GM19043 (cell line): ENCODE data around the gene AFAP1L2.
A peak's percentile ranks its signal among the peaks of the same experiment; 100 is the strongest.

Experiments
- ATAC-seq: cut with Tn5 transposase; IDR thresholded peaks from one replicate; pipeline ENCODE4 v1.9.1; 2021; ENCODE audit warnings: low read depth; ENCODE audit not compliant: unreplicated experiment

Gene AFAP1L2

DNA sequence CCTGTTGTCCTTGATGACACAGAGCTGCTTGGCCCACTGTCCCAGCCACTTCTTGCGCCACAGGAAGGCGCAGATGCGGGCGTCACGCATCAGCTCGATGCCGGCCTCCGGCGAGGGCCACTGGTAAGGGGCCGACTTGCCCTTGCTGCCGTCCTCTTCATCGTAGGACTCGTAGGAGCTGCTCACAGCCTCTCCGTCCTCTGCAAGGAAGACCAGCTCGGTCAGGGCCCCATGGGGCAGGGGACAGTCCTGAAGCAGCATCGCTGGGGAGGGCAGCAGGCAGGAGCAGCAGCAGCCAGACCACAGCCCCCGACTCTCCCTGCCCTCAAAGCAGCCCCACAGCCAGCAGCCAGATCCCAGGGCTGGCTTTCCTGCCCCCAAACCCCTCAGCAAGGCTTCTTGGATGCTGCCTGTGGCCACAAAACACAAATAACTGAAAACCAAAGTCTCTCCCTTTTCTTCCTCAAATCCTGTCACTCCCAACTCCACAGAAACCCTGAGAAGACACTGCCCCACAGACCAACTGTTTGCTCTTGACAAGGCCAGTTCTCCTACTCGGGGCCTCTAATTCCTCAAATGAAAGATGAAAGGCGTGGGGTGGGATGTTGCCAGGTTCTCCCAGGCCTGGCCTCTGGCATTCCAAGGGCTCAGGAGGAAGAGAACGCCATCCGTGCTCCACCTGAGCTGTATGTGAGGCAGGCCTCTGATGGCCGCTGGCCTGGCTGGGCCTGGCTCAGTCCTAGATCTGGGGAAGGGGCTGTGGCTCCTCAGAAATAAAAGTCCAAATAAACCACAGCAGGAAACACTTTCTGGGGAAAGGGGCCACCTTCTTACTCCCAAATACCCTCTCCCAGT, 88.5 kb downstream of the AFAP1L2 start:
- ATAC-seq, result no peak

DNA sequence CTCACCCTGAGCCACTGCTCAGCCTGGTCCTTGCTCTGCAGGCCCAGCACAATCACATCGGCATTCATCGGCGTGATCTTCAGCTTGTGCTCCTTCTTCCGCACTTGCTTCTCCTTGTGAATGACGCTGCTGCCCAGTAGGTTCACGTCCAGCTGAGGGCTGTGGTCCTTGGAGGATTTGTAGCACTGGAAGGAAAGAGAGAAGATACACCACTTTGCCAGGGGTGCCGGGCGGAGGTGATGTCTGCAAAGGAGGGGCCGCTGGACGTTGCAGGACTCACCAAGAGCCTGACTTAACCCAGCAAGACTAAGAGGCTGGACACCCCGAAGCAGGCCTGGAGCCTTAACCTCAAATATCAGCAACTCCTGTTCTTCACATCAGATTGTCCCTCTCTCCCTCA, 90.4 kb downstream of the AFAP1L2 start:
- no peak for ATAC-seq

DNA sequence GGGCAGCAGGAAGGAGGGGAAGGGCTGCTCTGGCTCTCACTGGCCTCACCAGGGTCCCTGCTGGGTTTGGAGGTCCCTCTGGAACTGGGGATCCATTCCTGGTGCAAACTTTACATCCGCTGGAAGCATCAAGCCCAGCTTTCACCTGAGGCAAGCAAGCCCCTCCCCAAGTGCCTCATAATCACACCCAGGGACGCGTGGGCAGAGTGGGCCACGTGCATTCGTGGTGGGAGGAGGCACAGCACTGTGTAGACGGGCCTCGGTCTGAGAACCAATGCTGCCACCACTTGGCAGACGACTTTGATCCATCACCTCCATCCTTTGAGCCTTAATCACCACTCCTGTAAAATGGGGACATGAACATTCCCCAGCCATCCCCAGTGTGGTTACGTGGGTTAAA, 91.2 kb downstream of the AFAP1L2 start:
- ATAC-seq, result no peak

DNA sequence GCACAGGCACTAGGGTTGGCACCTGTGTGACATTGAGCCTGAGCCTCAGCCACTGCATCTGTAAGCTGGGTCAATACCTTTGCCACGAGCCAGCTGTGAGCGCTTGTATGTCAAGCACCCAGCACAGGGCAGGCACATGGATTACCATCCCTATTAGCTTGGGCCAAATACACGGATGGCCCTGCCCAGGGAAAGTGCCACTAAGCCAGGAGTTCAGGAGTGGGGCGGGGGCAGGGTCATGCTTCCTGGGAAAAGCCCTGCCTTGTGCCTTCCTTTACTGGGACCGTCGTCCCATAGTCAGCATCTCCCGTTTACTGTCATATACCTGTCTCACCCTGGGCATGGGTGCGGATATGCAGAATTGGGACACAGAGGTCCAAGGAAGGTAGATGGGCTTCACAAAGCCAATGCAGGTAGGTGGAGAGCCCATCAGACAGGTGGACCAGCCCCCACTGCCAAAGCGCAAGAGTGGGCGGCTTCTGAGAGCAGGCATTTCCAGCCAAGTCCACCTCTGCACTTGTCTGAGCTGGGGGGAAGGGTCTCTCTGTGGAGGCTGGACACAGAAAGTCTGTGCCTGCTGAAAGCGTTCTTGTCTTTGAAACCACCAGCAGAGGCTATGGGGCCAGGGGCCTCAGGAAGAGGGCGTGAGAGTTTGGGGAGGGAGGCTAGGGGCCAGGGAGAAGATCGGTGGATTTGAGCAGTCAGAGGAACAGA, 92.6 kb downstream of the AFAP1L2 start:
- ATAC-seq, result no peak

DNA sequence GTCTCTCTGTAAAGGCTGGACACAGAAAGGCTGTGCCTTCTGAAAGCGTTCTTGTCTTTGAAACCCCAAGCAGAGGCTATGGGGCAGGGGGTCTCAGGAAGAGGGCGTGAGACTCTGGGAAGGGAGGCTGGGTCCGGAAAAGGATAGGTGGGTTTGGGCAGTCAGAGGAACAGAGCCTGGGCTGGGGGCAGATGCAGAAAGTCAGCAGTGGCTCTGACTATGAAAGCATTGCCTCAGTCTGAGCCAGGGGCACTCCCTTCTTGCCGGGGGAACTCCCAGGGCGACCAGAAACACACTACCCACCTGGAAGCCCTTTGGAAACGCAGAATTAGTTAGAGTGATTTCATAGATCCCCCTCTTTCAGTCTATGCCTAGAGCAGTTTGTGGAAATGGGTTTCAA, 93.3 kb downstream of the AFAP1L2 start:
- no peak for ATAC-seq

DNA sequence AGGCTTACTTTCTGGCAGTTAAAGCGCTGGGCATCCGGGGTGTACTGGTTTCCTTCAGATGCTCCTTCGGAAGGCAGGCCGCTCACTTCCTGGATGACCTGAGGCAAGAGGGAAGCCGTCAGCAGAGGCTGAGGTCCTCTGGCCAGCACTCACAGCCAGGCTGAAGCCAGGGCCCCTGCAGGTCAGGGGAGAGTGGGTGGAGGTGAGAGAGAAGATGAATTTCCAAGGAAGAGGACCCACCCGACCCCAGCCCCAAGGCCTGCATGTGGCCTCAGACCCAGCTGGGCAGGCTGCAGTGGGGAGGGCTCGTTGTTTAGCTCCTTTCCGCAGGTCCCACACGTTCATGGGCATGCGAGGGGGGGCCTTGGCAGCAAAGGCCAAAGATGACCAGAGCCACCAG, 94.0 kb downstream of the AFAP1L2 start:
- ATAC-seq, result no peak

DNA sequence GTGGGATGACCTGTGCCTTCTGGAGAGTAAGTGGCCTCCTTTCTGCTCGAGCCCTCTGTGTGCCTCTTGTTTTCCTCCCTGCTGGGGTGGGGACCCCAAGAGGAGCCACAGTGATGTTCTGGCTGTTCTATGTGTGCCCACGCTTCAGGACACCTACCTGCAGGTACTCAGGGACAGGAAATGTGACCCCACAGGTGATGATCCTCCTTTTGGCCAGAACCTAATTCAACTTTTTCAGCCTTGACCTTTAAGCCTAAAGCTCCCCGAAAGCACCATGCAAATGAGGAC, 95.0 kb downstream of the AFAP1L2 start:
- no peak for ATAC-seq

DNA sequence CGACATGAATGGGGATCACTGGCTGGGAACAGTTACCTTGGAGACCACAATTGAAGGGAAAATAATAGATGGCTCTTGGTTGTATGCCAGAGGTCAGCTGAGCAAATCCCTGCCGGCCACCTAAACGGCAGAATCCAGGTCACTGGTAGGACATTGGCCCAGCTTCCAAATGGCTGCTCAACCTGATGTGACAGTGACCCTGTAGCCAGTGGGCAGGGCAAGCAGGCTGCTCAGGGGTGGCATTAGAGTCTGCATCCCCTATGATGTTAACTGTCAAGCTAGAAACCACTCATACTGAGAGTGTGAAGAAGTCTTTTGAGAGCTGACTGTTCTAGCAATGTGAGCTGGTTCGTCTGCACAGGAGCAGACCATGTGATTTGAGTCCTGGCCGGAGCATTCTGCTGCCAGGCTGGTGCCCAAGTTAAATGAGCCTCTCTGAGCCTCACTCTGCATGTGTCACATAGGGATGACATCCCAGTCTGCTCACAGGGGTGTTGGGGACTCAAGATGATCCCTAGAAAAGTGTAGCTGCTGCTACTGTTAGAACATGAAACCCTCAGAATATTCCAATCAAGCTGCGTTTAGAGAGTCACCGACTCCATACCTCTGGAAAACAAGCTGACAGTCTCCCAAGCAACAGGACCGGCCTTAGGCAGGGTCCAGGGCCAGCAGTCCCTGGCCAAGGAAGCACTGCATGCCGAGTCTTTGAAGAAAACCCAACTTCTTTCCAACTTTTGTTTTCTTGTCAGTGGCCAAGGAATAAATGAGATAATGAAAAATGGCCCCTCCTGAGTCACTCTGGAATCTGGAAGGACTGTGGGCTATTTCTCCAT, 95.6 kb downstream of the AFAP1L2 start:
- no peak for ATAC-seq

DNA sequence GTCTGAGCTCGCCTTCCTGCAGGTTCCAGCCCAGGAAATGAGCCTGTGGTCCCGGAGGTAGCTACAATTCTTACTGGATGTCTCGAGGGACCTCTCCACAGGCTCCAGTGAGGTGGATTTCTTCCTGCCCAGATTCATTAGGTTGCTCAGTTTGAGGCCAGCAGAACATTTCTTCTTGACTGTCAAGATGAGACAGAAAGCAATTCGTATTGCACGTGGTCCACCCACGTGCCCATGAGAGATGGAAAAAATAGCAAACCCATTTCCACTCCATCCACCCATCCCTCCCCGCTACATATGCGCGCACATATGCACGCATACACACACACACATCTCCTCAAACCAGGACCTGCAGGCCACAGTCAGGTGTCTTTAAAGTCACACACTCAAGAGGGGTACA, 96.6 kb downstream of the AFAP1L2 start:
- no peak for ATAC-seq

DNA sequence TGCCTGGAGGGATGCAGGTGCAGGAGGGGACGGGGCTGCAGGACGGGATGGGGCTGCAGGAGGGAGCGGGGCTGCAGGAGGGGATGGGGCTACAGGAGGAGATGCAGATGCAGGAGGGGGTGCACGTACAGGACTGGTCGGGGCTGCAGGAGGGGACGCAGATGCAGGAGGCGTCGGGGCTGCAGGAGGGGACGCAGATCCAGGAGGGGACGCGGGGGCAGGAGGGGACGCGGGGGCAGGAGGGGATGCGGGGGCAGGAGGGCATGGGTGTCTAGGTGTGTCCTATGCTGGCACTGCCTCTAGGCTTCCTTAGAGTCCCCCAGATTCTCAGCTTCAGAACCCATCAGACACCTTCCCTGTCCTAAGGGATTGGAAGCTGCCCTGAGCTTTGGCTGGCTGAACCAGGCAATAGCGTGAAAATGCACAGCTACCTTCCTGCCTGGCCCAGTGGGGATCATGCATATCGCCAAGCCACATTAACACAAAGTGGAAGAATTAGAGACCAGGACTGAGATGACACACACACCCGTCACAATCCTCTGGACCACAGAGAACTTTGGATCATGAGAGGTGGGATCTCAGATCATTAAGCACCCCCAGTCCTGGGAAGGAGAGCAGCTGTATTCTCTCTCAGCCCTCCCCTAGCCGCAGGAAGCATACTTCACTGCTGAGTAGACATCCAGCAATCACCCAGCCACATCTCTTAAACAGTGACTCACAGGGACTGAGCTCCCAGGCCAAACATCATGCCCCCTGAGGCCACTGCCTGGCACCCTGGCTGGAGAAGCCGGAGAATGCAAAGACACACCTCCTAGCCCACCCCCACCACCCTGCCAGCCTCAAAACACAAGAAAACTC, 98.0 kb downstream of the AFAP1L2 start:
- no peak for ATAC-seq

DNA sequence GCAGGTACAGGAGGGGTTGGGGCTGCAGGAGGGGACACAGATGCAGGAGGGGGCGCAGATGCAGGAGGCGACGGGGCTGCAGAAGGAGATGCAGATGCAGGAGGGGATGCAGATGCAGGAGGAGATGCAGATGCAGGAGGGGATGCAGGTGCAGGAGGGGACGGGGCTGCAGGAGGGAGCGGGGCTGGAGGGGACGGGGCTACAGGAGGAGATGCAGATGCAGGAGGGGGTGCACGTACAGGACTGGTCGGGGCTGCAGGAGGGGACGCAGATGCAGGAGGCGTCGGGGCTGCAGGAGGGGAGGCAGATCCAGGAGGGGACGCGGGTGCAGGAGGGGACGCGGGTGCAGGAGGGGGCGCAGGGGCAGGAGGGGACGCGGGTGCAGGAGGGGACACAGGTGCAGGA, 98.8 kb downstream of the AFAP1L2 start:
- ATAC-seq, result no peak

DNA sequence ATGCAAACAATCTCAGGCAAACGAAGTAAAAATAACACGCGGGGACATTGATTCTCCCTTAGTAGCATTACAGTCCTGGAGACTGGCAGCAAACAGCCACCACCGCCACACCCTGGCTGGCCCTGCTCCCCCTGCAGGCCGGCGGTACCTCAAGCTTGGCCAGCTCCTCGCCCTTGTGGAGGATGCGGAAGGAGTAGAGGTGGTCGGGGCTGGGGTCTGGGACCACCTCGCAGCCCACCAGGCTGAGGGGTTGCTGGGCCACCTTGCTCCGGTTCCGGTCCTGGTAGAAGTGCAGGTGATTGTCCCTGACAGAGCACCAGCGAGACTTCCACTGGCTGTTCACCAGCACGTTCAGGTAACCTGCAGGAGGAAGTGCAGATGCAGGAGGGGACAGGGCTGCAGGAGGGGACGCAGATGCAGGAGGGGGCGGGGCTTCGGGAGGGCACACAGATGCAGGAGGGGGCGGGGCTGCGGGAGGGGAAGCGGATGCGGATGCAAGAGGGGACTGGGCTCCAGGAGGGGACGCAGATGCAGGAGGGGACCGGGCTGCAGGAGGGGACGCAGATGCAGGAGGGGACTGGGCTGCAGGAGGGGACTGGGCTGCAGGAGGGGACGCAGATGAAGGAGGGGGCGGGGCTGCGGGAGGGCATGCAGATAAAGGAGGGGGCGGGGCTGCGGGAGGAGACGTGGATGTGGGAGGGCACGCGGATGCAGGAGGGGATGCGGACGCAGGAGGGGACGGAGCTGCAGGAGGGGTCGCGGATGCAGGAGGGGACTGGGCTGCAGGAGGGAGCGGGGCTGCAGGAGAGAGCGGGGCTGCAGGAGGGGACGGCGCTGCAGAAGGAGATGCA, 99.5 kb downstream of the AFAP1L2 start:
- peak; percentile 66 for ATAC-seq

DNA sequence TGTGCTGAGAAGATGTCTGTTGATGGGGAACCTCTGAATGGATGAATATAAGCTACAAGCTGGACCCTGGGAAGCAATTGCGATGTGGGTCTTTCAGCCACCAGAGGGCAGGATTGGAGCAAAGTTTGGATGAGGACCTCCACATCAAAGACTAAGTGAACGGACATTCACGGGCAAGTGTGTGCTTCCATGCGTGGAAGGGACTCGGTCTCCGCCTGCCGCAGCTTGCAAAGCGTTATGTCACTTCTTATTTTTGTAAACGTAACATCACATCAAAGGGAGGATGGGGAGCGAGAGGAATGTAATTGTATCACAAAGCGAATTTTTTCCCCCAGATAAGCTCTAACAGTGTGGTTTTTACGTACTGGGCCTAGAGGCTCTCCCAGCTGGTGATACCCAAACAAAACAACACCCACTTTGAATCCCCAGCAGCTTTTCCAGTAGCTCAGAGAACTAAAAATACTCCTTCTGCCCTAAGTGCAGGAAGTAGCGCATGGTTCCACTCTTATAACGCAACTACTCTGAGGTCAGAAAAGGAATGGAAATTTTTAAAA, 100.2 kb downstream of the AFAP1L2 start:
- ATAC-seq, result peak; percentile 80

DNA sequence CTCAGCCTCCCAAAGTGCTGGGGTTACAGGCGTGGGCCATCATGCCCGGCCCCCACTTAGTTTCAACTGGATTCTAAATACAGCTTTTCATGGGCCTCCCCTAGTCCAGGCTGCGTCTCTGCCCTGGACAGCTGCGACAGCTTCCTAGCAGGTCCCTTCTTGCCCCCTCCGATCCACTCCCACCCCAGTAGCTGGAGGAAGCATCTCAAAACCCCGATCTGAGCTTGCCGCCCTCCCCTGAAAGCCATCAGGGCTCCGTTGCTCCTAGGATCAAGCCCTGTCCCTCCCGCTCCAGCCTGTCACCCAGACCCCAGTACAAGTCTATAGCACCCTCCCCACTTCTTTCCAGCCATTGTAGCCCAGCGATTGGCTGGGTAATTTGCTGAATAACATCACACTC, 100.7 kb downstream of the AFAP1L2 start:
- ATAC-seq, result no peak

DNA sequence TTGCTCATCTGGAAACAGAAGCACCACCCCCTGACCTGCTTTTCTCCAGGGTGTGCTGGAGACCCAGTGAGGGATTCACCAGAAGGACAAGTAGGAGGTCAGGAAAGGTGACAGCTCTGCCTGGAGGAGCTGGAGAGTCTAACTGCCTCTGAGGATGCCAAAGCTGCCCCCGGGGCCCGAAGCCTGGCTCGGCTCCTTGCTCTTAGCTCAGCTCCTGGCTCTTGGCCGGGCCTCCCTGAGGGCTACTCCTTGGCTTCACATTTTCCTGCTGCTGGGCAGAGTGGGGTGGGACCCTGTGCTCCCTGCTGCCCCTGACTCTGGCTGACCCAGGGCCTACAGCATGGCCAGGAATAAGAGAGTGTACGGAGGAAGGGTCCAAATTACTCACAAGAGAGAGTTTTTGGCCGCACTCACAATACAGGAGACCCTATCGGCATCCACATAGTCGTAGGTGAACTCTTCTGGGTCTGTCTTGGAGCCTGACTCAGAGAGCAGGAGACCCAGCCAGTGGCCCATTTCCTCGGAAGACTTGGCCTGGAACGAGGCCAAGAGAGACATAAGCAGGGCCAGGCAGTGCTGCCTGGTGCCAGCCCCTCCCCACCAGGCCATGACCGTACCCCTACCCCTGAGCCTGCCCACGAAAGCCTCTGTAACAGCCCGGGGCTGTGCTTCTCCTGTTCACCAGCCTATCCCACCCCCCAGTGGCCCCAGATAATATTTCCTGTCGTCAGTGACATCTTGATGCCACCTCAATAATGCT, 102.2 kb downstream of the AFAP1L2 start:
- ATAC-seq, result no peak

DNA sequence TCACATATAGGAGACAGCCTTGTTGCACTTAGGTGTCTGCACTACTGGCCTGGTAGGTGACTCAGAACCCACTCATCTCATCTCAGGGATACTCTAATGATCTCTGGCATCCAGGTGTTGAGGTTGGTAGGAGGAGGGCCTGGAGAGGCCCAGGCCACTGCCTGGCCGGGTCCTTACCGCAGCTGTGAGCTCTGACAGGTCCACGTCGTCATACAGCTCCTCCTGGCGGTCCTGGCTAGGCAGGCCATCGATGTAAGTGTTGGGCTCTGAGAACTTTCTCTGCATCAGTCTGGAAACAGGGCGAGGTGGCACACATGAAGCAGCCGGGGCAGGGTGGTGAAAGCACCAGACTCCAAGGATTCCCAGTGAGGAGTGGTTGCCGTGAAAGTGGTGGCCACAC, 103.1 kb downstream of the AFAP1L2 start:
- no peak for ATAC-seq

DNA sequence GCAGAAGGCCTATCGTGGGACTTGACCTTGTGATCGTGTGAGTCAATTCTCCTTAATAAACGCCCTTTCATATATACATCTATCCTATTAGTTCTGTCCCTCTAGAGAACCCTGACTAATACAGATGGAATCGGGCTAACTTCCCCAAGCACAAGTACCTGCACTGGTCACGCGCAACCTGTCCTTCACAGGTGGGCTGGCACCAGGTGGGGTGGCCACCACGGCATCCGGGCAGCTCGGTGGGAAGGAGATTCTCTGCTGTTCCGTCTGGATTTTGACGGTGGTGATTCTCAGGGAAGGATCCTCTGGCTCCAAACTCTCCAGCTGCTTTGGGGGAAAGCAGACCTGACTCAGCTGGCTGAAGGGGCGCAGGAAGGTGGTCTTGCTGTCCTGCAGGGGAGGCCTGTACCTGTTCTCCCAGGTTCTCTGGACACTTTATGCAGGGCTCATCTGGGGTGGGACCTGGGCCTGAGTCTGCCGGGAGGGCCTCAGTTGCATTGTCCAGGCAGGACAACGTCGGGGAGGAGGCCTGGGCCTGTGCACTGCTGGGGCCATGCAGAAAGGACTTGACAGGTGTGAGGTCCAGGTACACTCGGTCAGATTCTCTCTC, 104.2 kb downstream of the AFAP1L2 start:
- ATAC-seq, result no peak

DNA sequence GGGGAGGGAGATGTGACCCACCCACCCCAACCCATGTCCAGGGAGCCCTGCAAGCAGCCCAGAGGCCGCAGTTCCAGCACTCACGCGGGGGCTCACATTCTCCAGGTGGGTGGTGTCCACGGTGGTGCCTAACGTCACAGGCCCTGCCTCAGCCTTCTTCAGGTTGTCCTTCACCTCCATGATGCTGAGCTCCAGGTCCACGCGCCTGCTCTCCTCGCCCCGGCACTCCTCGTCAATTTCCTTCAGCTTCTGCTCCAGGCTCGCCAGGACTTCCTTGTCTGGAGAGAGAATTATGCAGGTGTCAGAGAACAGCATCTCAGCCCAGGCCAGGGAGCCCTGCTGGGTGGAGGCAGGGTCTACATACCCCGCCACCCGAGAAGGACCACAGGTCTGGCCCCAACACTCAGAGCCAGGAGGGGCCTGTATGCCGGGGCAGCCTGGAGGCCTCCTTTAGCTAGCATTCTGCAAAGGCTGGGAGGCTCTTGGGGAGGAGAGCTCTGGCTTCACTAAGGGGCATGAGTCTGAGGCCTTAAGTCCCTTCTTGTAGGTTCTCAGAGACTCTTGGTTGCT, 107.1 kb downstream of the AFAP1L2 start:
- no peak for ATAC-seq
